ENCODE results near the gene LPCAT4.

The LPCAT4 gene

DNA sequence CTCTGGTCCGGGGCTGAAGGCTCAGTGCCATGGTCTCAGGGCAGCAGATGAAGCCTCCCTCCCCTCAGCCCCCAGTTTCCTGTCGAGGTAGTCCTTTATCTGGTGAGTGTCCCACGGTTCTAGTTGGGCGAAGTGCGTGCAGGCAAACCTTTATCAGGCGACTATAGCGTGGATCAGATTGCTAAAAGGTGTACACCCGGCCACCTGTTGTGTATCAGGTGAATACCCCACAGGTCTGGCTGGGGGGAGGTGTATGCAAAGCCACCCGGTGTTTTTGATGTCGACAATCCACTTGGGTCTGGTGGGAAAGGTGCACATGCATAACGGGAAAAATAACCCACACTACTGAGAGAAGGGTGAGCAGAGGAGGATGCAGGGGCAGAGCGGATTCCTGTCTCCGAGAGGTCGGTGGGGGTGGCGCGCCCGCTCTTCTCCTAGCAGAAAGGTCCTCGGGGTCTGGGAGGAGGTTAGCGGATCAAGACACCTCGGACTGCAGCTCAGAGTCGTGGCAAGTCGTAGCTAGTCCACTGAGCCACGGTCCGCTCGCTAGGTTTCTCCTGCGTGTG, 29.9 kb downstream of the LPCAT4 start:
- no peak for DNase-seq (ENCODE audit: low read depth)

DNA sequence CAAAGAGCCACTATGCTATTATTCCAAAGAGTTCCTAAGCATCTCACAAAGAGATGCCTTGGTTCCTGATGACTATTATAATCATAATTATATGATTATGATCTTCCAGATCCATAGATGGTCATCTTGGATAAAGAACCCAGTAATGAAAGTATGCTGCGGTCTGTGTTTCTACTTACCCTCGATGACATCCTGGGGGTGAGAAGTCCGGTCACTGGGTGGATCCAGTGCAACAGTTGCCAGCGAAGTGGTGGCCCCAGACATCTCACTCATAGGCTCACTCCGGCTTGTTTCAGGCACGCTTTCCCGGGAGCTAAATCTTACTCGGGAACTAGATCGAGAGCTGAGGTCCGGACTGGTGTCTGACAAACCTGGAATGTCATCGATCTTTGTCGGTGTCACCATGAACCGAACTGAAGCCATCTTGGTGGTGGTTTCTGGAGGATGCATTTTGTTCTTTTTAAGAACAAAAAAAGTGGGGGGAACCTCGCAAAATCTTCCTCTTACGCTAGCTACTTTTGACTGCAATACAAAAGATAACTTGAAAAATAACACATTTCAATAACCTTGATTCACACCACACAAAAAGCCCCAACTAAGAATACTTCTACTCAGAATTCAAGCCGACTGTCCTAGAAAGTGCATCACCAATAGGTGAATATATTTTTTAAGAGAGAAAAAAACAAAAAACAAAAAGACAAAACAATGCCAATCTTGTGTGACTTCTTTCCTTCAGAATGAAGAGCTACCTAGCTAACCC, 30.6 kb downstream of the LPCAT4 start:
- DNase-seq (ENCODE audit: low read depth) = no peak

- DNase-seq (ENCODE audit: low read depth) = no peak
Measured at GRCh38 chr15:34335176-34336032, 31.6 kb downstream of the LPCAT4 start.

GRCh38 chr15:34334672-34335071, 32.3 kb downstream of the LPCAT4 start:
- DNase-seq (ENCODE audit: low read depth) = no peak

GRCh38 chr15:34332553-34333120, 34.4 kb downstream of the LPCAT4 start:
- no peak for DNase-seq (ENCODE audit: low read depth)

GRCh38 chr15:34331809-34332208, 35.2 kb downstream of the LPCAT4 start:
- no peak for DNase-seq (ENCODE audit: low read depth)

DNA sequence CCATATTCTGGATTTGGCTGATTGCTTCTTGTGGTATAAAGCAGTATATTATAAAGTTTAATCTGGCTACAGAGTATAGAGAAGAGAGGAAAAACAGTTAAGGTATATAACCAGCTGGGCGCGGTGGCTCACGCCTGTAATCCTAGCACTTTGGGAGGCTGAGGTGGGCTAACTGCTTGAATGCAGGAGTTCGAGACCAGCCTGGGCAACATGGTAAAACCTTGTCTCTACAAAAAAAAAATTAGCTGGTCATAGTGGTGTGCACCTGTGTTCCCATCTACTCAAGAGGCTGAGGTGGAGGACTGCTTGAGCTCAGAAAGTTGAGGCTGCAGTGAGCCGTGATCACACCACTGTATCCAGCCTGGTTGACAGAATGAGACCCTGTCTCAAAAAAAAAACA, 36.7 kb downstream of the LPCAT4 start:
- no peak for DNase-seq (ENCODE audit: low read depth)

DNA sequence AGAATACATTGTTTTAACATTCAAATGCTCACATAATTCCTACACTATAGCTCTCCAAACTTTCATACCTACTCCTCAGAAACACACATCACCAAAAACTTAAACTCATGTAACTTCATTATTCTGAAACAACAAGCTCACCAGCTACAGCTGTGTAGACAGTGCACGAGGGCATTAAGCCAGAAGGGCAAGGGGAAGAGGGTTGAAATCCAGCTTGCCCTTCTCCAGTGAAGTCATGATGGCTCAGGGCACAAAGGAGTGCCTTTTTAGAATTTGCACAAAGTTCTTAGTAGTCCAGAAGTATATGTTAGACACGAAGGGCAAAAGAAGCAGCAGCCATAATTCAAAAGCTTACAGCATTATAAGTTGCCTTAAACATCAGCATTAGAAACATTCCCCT, 38.0 kb downstream of the LPCAT4 start:
- no peak for DNase-seq (ENCODE audit: low read depth)

DNA sequence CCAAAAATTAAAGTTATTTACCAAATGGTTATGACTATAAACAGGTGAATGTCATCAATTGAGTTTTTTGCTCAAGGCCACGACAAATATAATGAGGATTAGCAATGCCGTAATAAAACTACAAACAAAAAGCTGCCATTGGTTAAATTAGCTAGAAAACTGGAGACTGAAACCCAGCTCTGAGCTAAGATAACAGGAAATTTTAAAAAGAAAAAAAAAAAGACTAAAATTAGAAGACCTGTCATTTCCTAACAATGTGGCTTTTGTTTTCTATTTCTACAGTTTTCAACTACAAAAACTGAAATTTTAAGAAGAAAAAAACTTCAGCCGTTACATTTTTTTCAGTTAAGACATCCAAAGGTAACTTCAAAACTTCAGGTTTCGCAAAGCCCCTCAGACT, 39.1 kb downstream of the LPCAT4 start:
- no peak for DNase-seq (ENCODE audit: low read depth)

DNA sequence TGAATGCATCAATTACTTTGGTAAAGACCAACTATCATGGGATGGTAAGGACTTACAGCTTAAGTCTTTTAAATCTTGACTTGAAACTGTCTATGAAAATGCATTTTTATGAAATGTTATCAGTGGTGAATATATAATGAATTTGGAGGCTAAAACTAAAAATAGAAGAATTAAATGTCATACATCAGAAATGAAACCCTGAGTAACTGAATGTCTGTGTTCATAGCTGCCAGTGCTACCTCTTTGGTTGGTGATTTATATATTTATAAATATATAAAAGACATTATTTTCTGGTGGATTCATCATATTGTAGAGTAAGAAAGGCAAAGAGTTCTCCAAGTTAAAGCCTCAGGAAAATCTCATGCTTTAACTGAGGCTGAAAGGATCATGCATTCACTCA, 41.6 kb downstream of the LPCAT4 start:
- no peak for DNase-seq (ENCODE audit: low read depth)

DNA sequence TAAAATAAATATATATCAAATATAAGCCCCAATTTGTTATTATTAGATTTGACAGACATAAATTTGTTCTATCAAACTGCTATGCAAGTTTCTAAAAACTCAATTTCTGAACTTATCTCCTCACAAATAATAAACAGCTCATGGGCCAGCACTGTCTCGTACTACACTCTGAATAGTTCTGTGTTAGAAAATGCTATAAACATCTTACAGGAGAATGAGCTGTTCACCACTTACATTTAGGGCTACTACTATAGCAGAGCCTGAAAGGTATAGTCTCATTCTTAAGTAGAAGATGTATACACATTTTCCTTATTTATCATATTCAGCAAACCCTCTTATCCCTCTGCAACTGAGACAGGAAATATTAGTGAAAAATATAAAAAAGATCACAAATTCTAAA, 42.1 kb downstream of the LPCAT4 start:
- no peak for DNase-seq (ENCODE audit: low read depth)

GRCh38 chr15:34323217-34323616, 43.8 kb downstream of the LPCAT4 start:
- no peak for DNase-seq (ENCODE audit: low read depth)

- peak; percentile 32 for DNase-seq (ENCODE audit: low read depth)
Measured at GRCh38 chr15:34318277-34319079, 48.5 kb downstream of the LPCAT4 start.

GRCh38 chr15:34314491-34315490, 52.2 kb downstream of the LPCAT4 start:
- DNase-seq (ENCODE audit: low read depth) = no peak

DNA sequence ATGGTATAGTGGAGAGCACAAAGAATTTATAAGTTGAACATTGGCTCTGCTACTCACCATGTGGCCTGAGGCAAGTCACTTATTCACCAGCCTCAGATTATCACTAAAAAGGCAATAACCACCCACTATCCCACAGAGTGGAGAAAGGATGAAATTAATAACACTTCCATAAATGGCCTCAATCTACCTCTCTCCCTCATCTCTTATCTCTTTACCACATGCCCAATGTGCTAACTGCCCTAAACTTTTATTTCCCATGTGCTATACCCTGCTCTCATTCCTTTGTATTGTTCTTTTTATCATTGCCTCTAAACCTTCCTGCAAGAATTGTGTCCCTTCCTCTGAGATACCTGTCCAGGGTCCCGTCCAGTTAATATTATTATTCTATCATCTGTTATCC, 55.4 kb downstream of the LPCAT4 start:
- no peak for DNase-seq (ENCODE audit: low read depth)

Data from fibroblast of the conjunctiva (primary cell).